NB4 (cell line): ENCODE measurements around the gene DIAPH3.
"Not testable (repeated sequence)": the region's sequence is repeated elsewhere in the genome, so short reads cannot be mapped to it uniquely, and the experiment has no call there.

Source experiments
- DNase-seq: peaks from one replicate; pipeline ENCODE4 v3.0.0; 2010; ENCODE audit warnings: low read depth
- H3K4me3 ChIP-seq: one replicate; pipeline ENCODE4 v1.5.1; 2011; ENCODE audit warnings: mild to moderate bottlenecking, low read depth, low read length, moderate library complexity
- CTCF ChIP-seq: IDR thresholded peaks from one replicate; pipeline ENCODE4 v1.5.1; 2012; ENCODE audit warnings: low read depth, low read length
- MAX ChIP-seq: IDR thresholded peaks from 2 replicates; pipeline ENCODE4 v1.6.1; 2011; ENCODE audit warnings: low read depth, low read length
- MYC ChIP-seq: IDR thresholded peaks from 2 replicates; pipeline ENCODE4 v1.6.1; 2011; ENCODE audit warnings: low read depth, low read length
- POLR2A ChIP-seq: IDR thresholded peaks from 2 replicates; pipeline ENCODE4 v1.6.1; 2011; ENCODE audit warnings: mild to moderate bottlenecking; ENCODE audit not compliant: insufficient read length; ENCODE audit errors: extremely low read depth

DIAPH3 gene

GRCh38 chr13:60163478-60164233 lies at the start of gene DIAPH3:
DIAPH3 (minus strand) TSS chr13:60163928; CDS start chr13:60163766, 162 bp downstream.
- H3K4me3 ChIP-seq, result peak within 1 kb of the TSS; percentile 91
- TF ChIP-seq MAX (peak; percentile 62), CTCF (no peak), POLR2A (peak; percentile 97)
- peak; percentile 97 for DNase-seq

- H3K4me3 ChIP-seq, result no peak overlapping the region
- DNase-seq, result no peak
- TF ChIP-seq MAX (no peak), CTCF (no peak), POLR2A (no peak), MYC (no peak)
Measured at GRCh38 chr13:60213236-60213744, 49.6 kb upstream of the DIAPH3 start.

- no peak for DNase-seq
- no peak overlapping the region for H3K4me3 ChIP-seq
- TF ChIP-seq POLR2A (no peak), MAX (no peak), CTCF (no peak), MYC (no peak)
Measured at GRCh38 chr13:60211548-60211947, 47.8 kb upstream of the DIAPH3 start.

GRCh38 chr13:60210510-60211330 lies 47.0 kb upstream of the DIAPH3 start:
- H3K4me3 ChIP-seq, result no peak overlapping the region
- DNase-seq, result no peak
- TF ChIP-seq POLR2A, result no peak
- no peak for TF ChIP-seq MAX
- no peak for TF ChIP-seq MYC
- TF ChIP-seq CTCF, result no peak

- not testable (repeated sequence) for DNase-seq
Measured at GRCh38 chr13:60205499-60205898, 41.8 kb upstream of the DIAPH3 start.

GRCh38 chr13:60201286-60201685 lies 37.6 kb upstream of the DIAPH3 start:
- no peak for TF ChIP-seq POLR2A
- no peak for TF ChIP-seq CTCF
- TF ChIP-seq MYC, result no peak
- TF ChIP-seq MAX, result no peak
- H3K4me3 ChIP-seq, result no peak overlapping the region
- no peak for DNase-seq

More at GRCh38 chr13:60205499-60205898, 41.8 kb upstream of the DIAPH3 start:
- H3K4me3 ChIP-seq, result not testable (repeated sequence)

GRCh38 chr13:60195893-60196292 lies 32.2 kb upstream of the DIAPH3 start:
- not testable (repeated sequence) for H3K4me3 ChIP-seq, DNase-seq
